SKM-1 (cell line): ENCODE results near the gene RSL1D1.

ENCODE experiments used
- DNase-seq: peaks from one replicate; lab custom pipeline; 2025; ENCODE audit not compliant: unreplicated experiment; lab: John Stamatoyannopoulos, UW

The RSL1D1 gene

DNA sequence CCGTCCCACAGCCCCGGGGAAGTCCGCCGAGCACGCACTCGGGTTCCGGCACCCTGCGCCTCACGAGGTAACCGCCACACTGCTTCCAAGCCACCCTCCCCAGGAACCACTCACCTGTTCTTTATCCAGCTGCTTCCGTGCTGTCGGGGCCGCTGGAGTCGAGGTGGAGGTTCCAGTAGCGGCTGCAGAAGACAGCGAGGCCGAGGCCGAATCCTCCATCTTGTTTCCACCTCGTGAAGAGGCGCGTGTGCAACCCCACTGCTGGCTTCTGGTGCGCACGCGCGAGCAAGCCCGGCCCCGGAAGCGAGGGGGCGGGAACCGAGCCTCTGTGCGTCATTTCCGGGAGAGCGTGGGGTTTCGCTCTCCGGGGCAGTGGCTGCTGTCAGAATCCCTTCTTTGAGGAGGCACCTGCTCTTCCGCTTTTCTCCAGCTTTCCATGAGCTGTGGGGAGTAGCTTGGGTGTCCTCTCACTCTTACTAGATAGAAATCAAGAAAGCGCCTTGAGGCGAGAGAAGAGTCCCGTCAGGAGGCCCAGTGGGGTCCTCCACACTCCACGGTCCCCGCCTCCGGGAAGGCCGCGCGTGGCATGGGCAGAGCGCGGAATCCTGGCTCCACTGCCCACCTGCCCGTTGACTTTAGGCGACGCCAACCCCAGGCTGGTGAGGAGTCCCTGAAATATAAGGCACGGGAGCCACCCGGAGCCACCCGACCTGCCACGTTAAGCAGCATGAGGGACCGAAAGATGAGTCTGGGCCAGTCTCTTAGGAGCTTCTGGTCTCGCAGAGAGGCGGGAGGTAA is at the start of gene RSL1D1:
Gene RSL1D1 (minus strand): TSS at position 249 of the 798 bp plus-strand sequence. CDS start 30 bp downstream, at position 219.
- DNase-seq, result peak; percentile 88

DNA sequence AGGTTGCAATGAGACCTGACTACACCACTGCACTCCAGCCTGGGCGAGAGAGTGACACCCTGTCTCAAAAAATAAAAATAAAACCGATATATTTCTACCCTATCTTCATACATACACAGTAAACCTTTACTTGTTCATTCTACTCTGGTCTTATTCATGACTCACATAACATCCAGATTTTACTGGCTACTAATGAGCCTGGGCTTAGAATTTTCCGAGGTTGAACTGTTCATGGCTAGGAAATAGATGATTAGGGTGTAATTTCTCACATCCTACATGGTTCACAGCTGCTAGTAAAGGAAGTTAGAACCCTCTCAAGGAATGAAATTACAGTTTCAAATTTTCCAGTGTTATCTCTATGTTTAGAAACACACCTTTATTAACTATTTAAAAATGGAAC is 49.7 kb upstream of the RSL1D1 start:
- no peak for DNase-seq

DNA sequence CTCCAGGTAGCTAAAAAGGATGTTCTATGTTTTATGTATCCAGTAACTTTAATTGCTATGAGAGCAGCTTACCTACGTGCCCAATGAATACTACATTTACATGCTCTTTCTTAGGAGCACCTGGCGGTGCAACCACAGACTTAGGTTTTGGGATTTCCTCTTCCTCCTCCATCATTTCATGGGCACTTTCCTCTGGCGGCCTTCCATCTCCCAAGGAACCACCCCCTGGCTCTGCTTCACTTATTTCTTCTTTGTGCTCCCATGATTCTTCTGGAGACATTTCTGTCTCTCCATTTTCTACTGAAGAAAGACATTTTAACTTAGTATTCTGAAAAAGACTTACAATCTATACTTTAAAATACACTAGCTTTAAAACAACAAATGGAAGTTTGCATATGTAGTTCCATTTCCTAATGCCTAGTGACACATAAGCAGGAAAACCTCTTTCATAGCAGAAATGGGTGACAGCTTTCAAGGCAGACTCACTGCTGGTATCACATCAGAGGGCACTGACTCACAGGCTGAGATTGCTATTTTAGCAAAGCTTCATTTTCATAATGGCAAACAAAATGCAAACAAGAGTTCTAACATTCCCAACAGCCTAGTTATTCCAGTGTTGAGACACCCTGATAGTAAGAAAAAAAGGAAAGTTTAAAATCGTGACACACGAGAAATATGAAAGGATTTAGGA is 45.3 kb upstream of the RSL1D1 start:
- DNase-seq, result no peak

GRCh38 chr16:11893571-11893970 is 42.2 kb upstream of the RSL1D1 start:
- DNase-seq, result no peak

DNA sequence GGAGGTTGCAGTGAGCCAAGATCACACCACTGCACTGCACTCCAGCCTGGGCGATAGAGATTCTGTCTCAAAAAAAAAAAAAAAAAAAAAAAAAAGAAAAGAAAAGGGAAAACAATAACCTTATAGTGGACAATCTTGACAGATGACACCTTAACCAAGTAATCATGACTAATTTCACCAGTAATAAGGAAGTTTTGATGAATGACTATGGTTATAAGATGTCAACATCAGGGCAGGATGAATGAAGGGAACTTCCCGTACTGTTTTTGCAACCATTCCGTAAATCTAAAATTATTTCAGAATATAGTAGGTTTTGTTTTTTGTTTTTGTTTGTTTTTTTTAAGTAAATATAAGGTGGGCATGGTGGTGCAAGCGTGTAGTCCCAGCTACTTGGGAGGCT is 41.4 kb upstream of the RSL1D1 start:
- DNase-seq, result no peak

DNA sequence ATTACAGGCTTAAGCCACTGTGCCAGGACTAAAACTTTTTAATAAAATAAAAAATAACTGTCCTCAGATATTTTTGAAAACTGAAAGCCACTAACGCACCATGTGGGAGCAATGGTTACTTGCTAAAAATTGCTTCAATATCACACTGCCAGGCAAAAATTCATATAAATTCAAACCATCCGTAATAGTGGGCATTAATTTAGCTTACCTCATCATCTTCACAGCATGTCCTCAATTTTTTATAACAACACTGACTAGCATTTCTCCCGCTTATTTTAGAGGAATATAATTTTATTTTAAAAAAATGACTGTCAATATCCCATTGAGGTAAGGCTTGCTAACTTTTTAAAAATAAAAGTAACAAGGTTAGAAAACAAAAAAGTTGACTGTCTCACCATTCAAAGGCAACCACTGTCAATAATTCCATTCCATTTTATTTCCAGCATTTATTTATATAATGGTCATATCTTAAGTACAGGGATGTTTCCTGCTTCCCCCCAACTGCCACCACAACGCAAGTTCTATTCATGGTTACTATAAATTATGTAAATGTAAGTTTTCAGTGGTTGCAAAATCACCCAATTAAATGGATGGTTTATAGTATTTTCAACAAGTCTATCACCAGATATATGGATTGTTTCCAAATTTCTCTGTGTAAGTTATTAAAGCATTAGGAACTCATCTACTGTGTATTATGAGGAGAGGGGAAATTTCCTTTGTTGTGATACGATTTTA is 39.1 kb upstream of the RSL1D1 start:
- DNase-seq, result no peak

GRCh38 chr16:11886881-11887280 is 35.5 kb upstream of the RSL1D1 start:
- no peak for DNase-seq

DNA sequence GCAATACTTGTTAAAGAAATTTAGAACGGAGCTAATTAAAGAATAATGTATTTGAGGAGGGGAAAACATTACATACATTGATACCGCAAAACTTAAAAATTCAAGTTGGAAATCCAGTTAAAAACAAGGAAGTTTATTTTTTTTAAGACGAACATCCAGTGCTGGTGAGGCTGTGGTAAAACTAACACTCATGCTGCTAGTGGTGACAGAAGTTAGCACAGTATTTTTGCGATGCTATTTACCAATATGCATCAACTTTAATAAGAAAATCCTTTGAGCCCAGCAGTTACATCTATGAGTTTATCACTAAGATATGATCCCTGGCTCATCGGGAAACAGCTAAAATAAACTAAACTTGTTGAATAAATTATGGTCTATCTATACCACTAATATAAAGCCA is 32.7 kb upstream of the RSL1D1 start:
- DNase-seq, result no peak

DNA sequence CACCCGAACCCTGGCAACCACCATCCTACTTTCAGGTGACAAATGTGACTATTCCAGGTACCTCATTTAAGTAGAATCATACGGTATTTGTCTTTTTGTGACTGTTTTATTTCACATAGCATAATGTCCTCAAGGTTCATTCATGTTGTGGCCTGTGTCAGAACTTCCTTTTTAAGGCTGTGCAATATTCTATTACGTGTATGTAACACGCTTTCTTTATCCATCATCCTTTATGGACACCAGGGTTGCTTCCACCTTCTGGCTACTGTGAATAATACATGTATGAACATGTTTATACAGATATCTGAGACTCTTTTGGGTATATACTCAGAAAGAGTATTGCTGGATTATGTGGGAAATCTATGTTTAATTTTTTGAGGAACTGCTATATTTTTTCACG is 28.7 kb upstream of the RSL1D1 start:
- DNase-seq, result no peak

DNA sequence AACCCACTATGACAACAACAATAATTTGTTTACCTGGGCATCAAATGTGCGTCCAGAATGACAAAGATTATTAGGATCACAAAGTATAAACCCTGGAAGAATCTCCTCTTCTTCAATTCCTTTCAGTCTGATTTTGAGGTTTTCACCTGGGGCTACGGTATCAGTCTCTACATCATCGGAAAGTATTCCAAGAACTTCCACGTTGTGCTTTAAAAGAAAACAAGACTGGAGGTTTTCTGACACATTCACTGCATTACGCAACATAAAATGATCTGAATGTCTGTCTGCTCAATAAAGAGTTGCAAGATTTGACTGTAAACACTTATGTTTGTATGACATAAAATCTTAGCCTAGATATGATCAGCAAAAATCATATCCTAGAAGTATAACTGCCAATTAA is 26.0 kb upstream of the RSL1D1 start:
- no peak for DNase-seq

DNA sequence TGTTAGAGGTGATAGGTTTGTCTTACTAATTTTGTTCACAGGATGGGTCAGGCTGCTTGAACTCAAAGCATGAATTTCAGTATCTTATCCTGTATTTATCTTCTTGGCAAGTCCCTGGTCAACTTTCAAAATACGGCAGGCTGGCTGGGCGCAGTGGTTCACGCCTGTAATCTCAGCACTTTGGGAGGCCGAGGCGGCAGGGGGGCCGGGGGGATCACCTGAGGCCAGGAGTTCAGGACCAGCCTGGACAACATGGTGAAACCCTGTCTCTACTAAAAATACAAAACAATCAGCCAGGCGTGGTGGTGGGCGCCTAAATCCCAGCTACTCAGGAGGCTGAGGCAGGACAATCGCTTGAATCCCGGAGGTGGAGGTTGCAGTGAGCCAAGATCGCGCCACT is 25.0 kb upstream of the RSL1D1 start:
- no peak for DNase-seq

GRCh38 chr16:11875721-11876120 is 24.4 kb upstream of the RSL1D1 start:
- no peak for DNase-seq

DNA sequence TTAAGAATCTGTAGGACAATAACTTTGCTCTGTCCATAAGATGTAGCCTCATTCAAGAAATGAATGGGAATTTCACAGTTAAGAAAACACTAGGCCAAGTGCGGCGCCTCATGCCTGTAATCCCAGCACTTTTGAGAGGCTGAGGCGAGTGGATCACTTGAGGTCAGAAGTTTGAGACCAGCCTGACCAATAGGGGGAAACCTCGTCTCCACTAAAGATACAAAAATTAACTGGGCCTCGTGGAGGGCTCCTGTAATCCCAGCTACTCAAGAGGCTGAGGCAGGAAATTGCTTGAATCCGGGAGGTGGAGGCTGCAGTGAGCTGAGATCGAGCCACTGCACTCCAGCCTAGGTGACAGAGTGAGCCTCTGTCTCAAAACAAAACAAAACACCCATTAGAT is 19.9 kb upstream of the RSL1D1 start:
- no peak for DNase-seq

- no peak for DNase-seq
Observed at GRCh38 chr16:11870399-11870798, 19.1 kb upstream of the RSL1D1 start.

- DNase-seq, result no peak
Observed at GRCh38 chr16:11869353-11870228, 18.2 kb upstream of the RSL1D1 start.

DNA sequence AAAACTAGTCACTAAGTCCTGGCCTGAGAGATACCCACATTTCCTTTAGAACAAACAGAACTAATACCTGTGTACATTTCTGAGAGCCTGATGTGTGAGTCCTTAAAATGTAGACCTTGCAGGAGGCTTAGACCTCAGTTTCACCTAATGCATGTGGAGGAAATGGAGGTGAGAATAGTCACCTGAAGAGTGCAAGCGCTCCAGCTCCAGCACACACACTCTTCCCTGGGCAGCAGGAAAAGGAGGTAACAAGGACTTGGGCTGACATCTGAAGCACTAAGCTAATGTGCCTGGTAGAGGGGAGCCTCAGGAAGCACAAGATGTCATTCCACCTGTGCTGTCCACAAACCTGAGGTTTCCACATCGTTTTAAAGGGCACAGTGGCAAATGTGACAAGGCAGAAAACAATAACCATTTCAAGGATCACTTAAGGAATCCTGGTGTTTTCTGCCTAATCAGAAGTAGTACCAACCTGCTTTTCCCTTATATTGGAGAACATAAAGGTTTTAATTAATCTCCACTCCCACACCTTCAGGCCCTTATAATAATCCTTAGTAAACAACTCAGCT is 17.2 kb upstream of the RSL1D1 start:
- no peak for DNase-seq

DNA sequence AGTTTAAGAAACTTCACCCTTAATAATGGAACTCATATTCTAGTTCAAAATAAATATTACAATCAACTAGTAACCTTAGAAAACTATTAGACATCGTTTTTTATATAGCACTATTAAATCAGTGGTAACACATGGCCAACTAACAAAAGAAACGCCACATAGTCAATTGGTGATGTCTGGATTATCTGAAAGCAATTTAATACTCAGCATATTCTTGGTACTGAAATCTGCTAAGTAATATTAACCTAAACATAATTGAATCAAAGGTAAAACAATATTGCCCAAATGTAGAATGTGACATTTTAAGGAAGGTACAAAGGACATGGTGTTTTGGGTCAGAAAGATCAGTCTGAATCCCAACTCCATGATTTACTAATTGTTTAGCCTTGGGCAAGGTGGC is 11.1 kb upstream of the RSL1D1 start:
- DNase-seq, result no peak

DNA sequence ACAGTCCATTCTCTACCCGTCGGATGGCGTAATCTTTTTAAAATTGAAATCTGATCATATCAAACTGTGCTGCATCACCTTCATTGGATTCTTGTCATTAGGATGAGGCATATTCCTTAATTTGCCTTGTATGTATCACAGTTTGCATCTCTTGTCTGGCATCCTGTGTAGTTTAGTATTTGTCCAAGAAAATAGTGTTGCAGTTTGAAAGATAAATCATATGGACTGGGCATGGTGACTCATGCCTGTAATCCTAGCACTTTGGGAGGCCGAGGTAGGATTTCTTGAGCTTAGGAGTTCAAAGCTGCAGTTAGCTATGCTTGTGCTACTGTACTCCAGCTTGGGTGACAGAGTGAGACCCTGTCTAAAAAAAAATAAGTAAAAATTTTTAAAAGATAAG is 5.8 kb upstream of the RSL1D1 start:
- DNase-seq, result no peak

- DNase-seq, result no peak
Observed at GRCh38 chr16:11852092-11852809, 909 bp upstream of the RSL1D1 start.

DNA sequence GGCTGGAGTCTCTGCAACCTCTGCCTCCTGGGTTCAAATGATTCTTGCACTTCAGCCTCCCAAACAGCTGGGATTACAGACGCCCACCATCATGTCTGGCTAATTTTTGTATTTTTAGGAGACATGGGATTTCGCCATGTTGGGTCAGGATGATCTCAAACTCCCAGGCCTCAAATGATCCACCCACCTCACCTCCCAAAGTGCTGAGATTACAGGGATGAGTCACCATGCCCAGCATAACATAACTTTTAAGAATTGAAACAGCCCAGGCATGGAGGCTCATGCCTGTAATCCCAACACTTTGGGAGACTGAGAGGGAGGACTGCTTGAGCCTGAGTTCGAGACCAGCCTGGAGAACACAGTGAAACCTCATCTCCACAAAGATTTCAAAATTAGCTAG is 2.5 kb downstream of the RSL1D1 start:
- no peak for DNase-seq
